ENCODE measurements around the gene REEP5. TPM values are rescaled to one million over a fixed set of nuclear protein-coding genes. Genes with fewer than 3 reads are reported as not detected.
"Not testable (repeated sequence)": the region's sequence is repeated elsewhere in the genome, so short reads cannot be mapped to it uniquely, and the experiment has no call there.

Gene REEP5
- 10 to 100 TPM; 18.7 to 45.1 TPM for total RNA-seq

DNA sequence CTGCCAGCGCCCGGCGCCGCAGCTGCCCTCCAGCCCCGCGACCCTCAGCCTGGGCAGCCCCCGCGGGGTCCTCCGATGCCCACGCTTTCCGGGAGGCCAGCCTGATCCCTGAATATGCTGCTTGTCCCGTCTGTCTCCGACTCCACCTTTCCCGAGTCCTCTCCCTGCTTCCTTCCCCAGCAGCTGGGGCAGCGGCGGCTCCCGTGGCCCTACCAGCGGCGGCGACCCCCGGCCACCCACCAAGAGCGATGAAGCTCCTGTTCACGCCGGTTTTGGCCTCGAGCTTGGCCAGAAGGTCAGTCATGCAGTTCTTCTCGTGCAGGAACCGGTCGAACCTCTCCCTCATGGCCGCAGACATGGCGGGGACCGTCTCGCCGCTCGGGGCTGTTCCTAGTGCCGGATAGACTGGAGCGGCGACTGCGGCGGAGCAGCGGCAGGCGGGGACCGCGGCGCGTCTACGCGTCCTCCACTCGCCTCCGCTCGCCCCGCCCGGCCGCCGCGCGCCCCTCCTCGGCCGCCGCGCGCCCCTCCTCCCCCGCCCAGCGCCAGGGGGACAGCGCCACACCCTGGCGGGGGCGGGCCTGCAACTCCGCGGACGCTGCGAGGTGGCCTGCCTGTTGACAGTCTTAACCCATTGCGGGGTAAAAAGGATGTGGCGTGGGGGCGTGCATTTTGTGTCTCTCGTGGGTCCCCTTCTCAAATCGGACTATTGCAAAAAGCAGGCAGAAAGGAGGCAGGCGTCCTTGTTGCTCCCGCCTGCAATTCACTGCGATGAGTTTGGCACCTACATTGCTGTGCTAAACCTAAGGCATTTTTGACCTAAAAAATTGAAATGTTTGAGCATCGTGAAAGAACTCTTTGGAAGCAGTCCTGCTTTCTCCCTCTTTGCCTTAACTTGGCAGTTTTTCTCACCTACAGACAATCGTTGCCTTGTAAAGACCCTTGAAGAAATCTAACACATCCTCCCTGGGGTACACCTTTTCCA lies at the start of gene REEP5:
REEP5 (minus strand) TSS at position 395 of the 985 bp plus-strand sequence; CDS start at position 358, 37 bp downstream.
- peaks cover 12 to 34% of the 10 kb centered on the region in 2 donors for H3K36me3 Mint-ChIP-seq
- peak within 1 kb of the TSS; percentile 98 for H3K27ac Mint-ChIP-seq
- peak; percentile 83 to 89 for DNase-seq (ENCODE audit: low spot score in 2 of 2)
- no peaks in the 10 kb centered on the region for H3K9me3 Mint-ChIP-seq
- peak; percentile 82 to 88 for ATAC-seq

DNA sequence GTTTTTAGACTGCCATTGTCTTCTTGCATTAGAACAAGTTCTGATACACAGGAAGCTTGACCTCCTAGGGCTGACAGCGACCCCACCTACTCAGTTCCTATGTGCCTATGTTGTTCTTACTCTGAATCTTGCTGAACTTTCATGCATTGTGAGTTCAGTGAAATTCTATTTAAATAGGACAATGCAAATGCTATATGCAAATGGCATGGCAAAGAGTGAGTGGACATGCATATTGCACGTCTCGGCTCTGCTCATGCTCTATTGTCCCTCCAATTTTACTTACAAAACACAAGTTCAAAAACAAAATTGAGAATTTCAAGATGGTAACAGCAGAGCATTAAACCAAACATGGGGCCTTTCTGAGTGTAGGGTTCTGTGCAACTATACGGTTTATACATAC lies 49.2 kb upstream of the REEP5 start:
- H3K9me3 Mint-ChIP-seq = no peaks in the 10 kb centered on the region
- no peak for DNase-seq (ENCODE audit: low spot score in 2 of 2)
- peaks cover 0 to 5% of the 10 kb centered on the region in 2 donors for H3K36me3 Mint-ChIP-seq
- no peak for ATAC-seq
- no peak overlapping the region for H3K27ac Mint-ChIP-seq

DNA sequence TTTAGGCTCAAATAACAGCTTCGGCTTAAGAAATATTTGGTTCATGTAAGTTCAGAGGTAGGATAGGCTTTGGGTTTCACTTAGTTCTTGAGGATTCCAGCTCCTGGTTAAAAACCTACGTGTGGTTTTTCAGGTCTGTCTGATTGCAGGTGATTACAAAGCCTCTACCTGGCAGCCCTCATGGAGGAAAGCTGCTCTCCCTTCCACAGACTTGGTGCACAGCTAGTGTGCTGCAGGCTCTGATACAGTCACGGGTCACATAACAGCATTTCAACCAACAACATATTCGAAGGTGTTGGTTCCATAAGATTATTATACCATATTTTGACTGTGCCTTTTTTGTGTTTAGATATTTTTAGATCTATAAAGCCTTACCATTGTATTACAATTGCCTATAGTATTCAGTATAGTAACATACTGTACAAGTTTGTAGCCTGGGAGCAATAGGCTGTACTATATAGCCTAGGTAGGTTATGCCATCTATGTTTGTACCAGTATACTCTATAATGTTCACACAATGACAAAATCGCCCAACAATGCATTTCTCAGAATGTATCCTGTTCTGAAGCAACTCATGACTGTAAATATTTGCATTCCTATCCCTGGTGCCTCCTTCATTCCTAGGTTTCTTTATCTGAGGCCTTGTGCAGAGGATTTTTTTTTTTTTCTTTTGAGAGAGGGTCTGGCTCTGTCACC lies 46.5 kb upstream of the REEP5 start:
- no peak for DNase-seq (ENCODE audit: low spot score in 2 of 2)
- Mint-ChIP-seq H3K36me3 (no peaks in the 10 kb centered on the region), H3K27ac (no peak overlapping the region), H3K9me3 (no peaks in the 10 kb centered on the region)
- ATAC-seq = no peak

DNA sequence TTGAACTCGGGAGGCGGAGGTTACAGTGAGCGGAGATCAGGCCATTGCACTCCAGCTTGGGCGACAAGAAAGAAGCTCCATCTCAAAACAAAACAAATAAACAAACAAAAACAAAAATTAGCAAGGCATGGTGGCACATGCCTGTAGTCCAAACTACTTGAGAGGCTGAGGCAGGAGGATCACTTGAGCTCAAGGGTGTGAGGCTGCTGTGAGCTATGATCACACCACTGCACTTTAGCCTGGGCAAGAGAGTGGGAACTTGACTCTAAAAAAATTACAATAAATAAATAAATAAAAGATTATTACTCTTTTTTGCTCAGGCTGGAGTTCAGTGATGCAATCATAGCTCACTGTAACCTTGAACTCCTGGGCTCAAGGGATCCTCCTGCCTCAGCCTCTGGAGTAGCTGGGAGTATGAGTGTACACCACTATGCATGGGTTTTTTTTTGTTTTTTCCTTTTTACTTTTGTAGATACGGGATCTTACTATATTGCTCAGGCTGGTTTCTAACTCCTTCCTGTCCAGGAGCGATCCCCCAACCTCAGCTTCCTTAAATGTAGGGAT lies 45.6 kb upstream of the REEP5 start:
- no peak for DNase-seq (ENCODE audit: low spot score in 2 of 2)
- Mint-ChIP-seq H3K36me3 (no peaks in the 10 kb centered on the region), H3K9me3 (no peaks in the 10 kb centered on the region), H3K27ac (no peak overlapping the region)
- no peak for ATAC-seq

DNA sequence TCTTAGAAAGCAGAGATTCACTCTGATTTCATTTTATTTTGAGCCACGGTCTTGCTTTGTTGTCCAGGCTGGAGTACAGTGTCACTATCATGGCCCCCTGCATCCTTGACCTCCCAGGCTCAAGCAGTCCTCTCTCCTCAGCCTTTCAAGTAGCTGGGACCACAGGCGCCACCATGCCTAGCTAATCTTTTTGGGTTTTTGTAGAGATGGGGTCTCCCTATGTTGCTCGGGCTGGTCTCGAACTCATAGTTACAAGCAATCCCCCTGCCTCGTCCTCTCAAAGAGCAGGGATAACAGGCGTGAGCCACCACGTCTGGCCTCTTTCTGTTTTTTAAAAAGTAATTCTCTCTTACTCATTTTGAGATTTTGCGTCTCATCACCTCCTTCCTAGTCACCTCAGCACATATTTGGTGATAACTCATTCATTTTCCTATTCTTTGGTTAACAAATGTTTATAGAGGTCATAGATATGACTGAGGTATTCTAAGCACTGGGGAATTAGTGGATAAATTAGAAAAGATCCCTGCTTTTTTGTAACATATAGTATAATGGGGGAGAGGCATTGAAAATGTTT lies 43.8 kb upstream of the REEP5 start:
- Mint-ChIP-seq H3K36me3 (no peaks in the 10 kb centered on the region), H3K9me3 (no peaks in the 10 kb centered on the region), H3K27ac (peak overlapping the region; percentile 12 to 30)
- peak in 1 of 2 donors; percentile 25 for DNase-seq (ENCODE audit: low spot score in 2 of 2)
- peak in 1 of 2 donors; percentile 51 for ATAC-seq

DNA sequence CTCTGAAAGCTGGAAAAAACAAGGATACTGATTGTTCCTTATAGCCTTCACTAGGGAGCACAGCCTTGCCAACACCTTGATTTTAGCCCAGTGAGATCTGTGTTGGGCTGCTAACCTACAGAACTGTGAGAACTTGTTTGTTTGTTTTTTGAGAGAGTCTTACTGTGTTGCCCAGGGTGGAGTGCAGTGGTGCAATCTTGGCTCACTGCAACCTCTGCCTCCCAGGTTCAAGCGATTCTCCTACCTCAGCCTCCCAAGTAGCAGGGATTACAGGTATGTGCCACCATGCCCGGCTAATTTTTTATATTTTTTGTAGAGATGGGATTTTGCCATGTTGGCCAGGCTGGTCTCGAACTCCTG lies 41.3 kb upstream of the REEP5 start:
- H3K9me3 Mint-ChIP-seq; H3K36me3 Mint-ChIP-seq; DNase-seq (ENCODE audit: low spot score in 2 of 2): not testable (repeated sequence)
- H3K27ac Mint-ChIP-seq = peak overlapping the region; percentile 37 to 46
- peak in 1 of 2 donors; percentile 1 for ATAC-seq

DNA sequence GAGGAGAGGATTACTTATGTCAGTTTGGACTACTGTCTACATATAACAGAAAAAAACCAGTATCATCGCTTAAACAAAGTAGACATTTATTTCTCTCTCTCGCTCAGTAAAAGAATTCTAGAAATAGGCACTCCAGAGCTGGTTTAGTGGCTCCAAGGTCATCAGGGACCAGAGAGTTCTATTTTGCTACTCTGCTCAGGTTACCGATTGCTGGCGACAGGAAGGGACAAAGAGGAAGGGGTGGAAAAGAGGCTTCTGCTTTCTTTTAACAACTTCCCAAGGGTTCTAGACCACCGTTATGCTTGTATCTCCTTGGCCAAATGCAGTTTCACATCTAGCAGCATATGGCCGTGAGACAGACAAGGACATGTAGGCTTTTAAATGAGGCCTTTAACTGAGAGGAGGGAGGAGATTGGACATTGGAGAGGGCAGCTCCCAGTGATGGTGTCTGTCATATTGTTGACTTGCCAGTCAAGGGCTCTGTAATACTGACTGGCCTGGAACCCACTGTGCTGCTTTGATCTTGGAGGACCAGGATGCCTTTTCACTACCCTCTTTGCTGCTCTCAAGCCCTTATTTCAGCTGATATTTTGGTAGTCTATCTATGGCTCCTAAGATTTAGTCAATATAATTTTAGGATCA lies 39.0 kb upstream of the REEP5 start:
- no peak overlapping the region for H3K27ac Mint-ChIP-seq
- no peak for ATAC-seq
- DNase-seq (ENCODE audit: low spot score in 2 of 2) = no peak
- no peaks in the 10 kb centered on the region for H3K9me3 Mint-ChIP-seq
- H3K36me3 Mint-ChIP-seq = no peaks in the 10 kb centered on the region

DNA sequence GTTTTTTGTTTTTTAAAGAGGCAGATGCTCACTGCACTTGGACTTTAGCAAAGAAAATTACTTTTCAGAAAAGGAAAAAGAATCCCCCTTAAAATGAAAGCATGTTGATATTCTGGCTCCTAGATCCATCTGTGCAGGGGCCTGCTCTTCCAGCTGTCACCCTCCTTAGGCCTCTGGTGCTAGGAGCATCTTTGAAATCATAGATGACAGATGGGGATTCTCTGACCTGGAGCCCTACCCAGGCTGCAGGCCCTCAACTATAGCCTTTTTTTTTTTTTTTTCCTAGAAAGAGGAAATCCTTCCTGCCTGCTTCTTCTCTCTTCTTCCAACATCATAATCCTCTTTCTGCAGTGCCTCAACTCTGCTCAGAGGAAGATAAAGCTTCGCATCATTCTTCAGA lies 38.3 kb upstream of the REEP5 start:
- Mint-ChIP-seq H3K27ac (peak overlapping the region in 1 of 2 donors; percentile 66), H3K9me3 (no peaks in the 10 kb centered on the region), H3K36me3 (no peaks in the 10 kb centered on the region)
- DNase-seq (ENCODE audit: low spot score in 2 of 2) = no peak
- ATAC-seq = no peak

DNA sequence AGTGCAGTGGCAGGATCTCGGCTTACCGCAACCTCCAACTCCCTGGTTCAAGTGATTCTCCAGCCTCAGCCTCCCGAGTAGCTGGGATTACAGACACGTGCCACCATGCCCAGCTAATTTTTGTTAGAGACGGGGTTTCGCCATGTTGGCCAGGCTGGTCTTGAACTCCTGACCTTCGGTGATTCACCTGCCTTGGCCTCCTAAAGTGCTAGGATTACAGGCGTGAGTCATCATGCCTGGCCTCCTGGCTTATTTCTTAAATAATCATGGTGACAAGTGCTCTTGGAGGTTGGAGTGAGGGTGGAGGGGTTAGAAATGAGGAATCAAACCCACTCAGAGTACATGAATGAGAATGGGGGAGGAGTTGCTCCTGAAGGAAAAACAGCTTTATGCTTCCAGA lies 37.8 kb upstream of the REEP5 start:
- not testable (repeated sequence) for DNase-seq (ENCODE audit: low spot score in 2 of 2); H3K9me3 Mint-ChIP-seq; H3K27ac Mint-ChIP-seq; H3K36me3 Mint-ChIP-seq; ATAC-seq

DNA sequence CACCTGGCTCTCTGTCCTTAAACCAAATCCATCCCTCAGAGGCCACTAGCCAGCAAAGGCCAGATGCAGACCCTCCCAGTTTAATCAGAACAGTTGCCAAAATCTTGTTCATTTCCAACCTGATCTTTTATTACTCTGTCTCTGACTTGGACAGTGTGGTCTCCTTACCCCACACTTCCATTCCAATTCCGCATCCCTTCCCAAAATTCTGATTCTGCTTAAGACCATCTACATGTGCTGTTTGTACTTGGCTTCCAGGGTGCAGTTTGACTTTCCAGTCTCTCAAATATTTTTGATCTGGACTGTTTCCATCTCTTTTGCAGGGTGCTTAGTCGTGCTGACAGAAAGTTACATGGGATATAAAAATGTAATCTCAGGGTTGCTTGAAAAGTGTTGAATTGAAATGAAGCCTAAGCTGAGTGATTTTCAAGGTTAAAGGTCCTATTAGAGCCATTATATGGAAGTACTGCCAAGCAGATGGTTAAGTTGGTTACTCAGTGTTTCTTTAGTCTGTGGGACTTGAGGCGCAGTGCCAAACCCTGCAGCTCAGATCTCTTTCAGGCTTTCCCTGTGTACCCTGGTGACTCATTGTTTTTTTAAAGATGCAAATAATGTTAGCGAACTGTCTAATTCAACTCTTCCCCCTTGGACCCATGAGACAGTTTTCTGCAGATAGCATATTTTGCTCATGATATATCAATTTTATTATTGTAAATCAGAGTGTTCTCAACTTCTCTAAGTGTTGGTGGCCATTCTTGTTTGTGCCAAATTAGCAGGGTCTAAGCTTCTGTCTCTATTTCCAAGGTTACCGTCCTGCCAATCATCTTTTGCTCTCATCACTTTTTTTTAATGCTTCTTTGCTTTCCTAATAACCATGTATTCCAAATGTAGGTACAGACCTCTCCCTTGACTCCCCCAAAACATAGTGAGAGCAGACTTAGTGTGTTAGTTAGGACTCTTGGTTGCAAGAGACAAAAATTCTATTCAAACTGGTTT lies 36.4 kb upstream of the REEP5 start:
- no peak overlapping the region for H3K27ac Mint-ChIP-seq
- ATAC-seq (peak; percentile 41 to 80), DNase-seq (ENCODE audit: low spot score in 2 of 2) (no peak)

DNA sequence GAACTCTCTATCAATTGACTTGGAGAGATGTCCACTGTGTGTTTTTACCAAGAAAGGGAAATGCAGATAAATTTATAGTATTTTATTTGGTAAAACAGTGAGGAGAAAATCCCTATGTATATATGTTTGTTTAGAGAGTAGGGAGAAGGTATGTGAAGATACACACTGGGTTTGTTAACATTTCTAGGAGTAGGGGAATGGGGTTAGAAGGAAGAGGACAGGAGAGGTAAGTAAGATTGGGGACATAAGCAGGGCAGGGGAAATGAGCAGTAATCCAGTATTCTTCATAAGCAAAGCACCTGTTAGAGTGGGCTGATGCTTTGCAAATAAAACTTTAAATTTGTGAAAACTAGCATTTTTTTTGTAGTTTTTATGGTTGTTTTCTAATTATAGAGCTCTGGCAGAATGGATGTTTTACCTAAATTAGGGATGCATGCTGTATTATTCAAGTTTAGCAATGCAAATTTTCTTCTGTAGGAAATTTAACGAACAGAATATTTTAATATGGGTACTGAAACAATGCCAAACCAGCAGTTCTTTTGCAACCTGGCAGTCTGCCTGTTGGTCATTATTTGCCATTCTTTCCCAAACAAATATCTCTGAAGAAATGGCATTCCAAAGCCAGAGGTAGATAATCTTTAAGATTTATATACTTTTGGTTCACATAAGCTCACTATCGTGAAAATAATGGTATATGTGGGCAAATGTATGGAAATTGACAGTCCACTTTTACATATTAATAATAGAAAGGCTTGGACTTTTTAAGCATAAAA lies 35.2 kb upstream of the REEP5 start:
- no peaks in the 10 kb centered on the region for H3K36me3 Mint-ChIP-seq
- no peaks in the 10 kb centered on the region for H3K9me3 Mint-ChIP-seq
- no peak for ATAC-seq
- DNase-seq (ENCODE audit: low spot score in 2 of 2) = no peak
- H3K27ac Mint-ChIP-seq = no peak overlapping the region

More for the DNA sequence above, 36.4 kb upstream of the REEP5 start:
- Mint-ChIP-seq H3K36me3 (no peaks in the 10 kb centered on the region), H3K9me3 (no peaks in the 10 kb centered on the region)

DNA sequence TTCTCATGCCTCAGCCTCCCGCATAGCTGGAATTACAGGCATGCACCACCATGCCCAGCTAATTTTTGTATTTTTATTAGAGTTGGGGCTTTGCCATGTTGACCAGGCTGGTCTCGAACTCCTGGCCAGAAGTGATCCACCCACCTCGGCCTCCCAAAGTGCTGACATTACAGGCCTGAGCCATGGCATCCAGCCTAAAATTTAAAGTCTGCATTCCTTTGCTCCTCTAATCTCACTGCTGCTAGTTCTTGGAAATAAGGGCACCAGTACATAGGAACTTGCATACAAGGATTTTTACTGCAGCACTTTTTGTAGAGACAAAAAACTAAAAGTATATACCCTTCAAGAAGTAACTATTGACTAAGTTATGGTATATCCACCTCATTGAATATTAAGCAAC lies 34.6 kb upstream of the REEP5 start:
- no peaks in the 10 kb centered on the region for H3K36me3 Mint-ChIP-seq
- no peak for ATAC-seq

DNA sequence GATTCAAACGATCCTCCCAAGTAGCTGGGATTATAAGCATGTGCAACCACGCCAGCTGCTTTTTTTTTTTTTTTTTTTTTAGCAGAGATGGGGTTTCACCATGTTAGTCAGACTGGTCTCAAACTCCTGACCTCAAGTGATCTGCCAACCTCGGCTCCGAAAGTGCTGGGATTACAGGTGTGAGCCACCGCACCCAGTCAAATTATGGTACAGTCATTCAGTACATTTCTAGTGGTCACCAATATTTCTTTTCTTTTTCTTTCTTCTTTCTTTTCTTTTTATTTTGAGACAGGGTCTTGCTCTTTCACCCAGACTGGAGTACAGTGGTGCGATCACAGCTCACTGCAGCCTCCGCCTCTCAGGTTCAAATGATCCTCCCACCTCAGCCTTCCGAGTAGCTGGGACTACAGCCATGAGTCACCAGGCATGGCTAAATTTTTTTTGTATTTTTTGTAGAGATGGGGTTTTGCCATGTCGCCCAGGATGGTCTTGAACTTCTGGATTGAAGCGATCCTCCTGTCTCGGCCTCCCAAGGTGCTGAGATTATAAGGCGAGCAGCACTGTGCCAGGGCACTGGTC lies 29.2 kb upstream of the REEP5 start:
- peak overlapping the region in 1 of 2 donors; percentile 13 for H3K27ac Mint-ChIP-seq
- peak; percentile 94 for ATAC-seq

More for the DNA sequence above, 34.6 kb upstream of the REEP5 start:
- Mint-ChIP-seq H3K9me3 (no peaks in the 10 kb centered on the region), H3K27ac (no peak overlapping the region)
- no peak for DNase-seq (ENCODE audit: low spot score in 2 of 2)

DNA sequence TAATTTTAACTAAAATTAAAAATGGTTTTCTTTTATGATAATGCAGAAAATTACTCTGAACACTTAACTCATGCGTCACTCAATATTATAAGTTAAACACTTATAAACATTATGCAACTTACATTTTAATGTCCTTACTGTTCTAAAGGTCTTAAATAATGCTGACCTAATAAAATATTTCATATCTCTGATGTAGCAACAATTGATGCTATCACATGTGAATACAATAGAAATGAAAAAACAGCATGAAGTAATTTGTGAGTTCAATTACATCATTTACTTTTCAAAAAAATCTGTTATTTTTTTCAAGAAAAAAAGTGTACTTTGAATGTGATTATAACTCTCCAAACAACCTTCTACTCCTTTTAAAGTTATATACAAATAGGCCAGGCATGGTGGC lies 26.4 kb upstream of the REEP5 start:
- Mint-ChIP-seq H3K36me3 (no peaks in the 10 kb centered on the region), H3K27ac (no peak overlapping the region)
- ATAC-seq = no peak

More for the DNA sequence above, 29.2 kb upstream of the REEP5 start:
- DNase-seq (ENCODE audit: low spot score in 2 of 2) = peak in 1 of 2 donors; percentile 62
- Mint-ChIP-seq H3K9me3 (no peaks in the 10 kb centered on the region), H3K36me3 (no peaks in the 10 kb centered on the region)

More for the DNA sequence above, 26.4 kb upstream of the REEP5 start:
- no peak for DNase-seq (ENCODE audit: low spot score in 2 of 2)
- H3K9me3 Mint-ChIP-seq = no peaks in the 10 kb centered on the region
